Spleen (tissue), 7 donors: ENCODE results near the gene SNX5.

Experiments used
- POLR2A ChIP-seq, 3 donors: fragments of 450-650 bp; IDR thresholded peaks; one replicate each; pipeline ENCODE4 v1.5.1; 2017; ENCODE audit warnings: antibody characterized with exemption in 3 of 3, mild to moderate bottlenecking in 1 of 3
- POLR2AphosphoS5 ChIP-seq, 3 donors: sonication (generic); formaldehyde crosslinking; IDR thresholded peaks; one replicate each; pipeline ENCODE4 v1.5.1; 2017; ENCODE audit warnings: antibody characterized with exemption in 3 of 3
- TF ChIP-seq, protein P1 (sequence below), 11 experiments: fragments of 200-600 bp in 7 of 11; fragments of 450-650 bp in 4 of 11; sonication (generic) in 4 of 11; IDR thresholded peaks in 8 of 11; conservative IDR thresholded peaks in 3 of 11; 1 replicate in 7 of 11; 2 replicates in 4 of 11; pipeline versions ENCODE4 v1.4.0 to v1.8.0; 2016 to 2021; ENCODE audit warnings: antibody characterized with exemption in 11 of 11, inconsistent platforms in 4 of 11, mild to moderate bottlenecking in 1 of 11
- donor health status: DM: no; HTN: no; CAD: no; lungs with moderate emphysema.
- donor health status: DM: no; HTN: no; CAD: no.
- donor health status: DM: no; HTN: no; CAD: no.

DNA sequence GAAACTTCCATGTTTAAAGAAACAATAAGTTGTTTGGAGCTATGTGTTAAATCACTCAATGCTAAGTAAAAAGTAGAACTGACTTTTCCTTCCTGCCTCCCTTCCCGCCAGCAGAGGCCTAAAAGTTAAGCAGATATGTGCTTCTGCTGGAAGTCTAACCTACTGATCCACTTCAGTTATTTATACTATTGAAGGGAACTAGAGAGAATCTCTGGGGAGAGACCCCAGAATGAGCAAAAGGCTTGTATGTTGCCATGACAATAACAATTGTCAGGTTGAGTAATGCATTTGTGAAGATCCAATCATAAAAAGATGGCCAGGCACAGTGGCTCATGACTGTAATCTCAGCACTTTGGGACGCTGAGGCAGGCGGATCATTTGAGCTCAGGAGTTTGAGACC, 25.0 kb upstream of the SNX5 start:
- TF ChIP-seq, protein P1, sequence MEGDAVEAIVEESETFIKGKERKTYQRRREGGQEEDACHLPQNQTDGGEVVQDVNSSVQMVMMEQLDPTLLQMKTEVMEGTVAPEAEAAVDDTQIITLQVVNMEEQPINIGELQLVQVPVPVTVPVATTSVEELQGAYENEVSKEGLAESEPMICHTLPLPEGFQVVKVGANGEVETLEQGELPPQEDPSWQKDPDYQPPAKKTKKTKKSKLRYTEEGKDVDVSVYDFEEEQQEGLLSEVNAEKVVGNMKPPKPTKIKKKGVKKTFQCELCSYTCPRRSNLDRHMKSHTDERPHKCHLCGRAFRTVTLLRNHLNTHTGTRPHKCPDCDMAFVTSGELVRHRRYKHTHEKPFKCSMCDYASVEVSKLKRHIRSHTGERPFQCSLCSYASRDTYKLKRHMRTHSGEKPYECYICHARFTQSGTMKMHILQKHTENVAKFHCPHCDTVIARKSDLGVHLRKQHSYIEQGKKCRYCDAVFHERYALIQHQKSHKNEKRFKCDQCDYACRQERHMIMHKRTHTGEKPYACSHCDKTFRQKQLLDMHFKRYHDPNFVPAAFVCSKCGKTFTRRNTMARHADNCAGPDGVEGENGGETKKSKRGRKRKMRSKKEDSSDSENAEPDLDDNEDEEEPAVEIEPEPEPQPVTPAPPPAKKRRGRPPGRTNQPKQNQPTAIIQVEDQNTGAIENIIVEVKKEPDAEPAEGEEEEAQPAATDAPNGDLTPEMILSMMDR (IDR thresholded peaks at IDR 0.05 in 8 of 11, conservative IDR thresholded peaks at IDR 0.05 in 3 of 11) = no peak
- TF ChIP-seq POLR2AphosphoS5 (IDR thresholded peaks at IDR 0.05) (no peak), POLR2A (IDR thresholded peaks at IDR 0.05) (no peak)
